GM12878 (cell line): ENCODE results near the gene ROR2. TPM values are rescaled to one million over a fixed set of nuclear protein-coding genes. Genes with fewer than 3 reads are reported as not detected.

Experiments used
- ATAC-seq: fragments of 200-7000 bp; cut with Tn5 transposase; 3 replicates; pipeline ENCODE4 v1.9.1; 2020; ENCODE audit warnings: mild to moderate bottlenecking, moderate library complexity
- BruUV-seq: library from RNA; stranded (reverse); fragments of 400-500 nt; replicated peaks from 2 replicates; lab custom pipeline; 2021; lab: Mats Ljungman, UMichigan
- CTCF ChIA-PET: fragments of 300-600 bp; sonication (Branson Sonifier 250); formaldehyde crosslinking; extraction: SDS; loops from one replicate; lab custom pipeline; 2021; ENCODE audit warnings: inconsistent platforms; lab: Yijun Ruan, JAX
- POLR2A ChIA-PET: fragments of 350-600 bp; formaldehyde crosslinking; extraction: SDS; loops from one replicate; lab custom pipeline; 2021; ENCODE audit warnings: inconsistent platforms; lab: Charles Lee
- RAD21 ChIA-PET: fragments of 300-600 bp; sonication (Branson Sonifier 250); formaldehyde crosslinking; loops from one replicate; lab custom pipeline; 2023; ENCODE audit warnings: antibody characterized with exemption; ENCODE audit not compliant: unreplicated experiment; lab: Charles Lee
- SMC1A ChIA-PET: fragments of 300-600 bp; sonication (Branson Sonifier 250); formaldehyde crosslinking; loops from one replicate; lab custom pipeline; 2023; ENCODE audit not compliant: unreplicated experiment, uncharacterized antibody; lab: Charles Lee
- DNase-seq: peaks from one replicate; pipeline ENCODE4 v3.0.0-alpha.2; 2011; ENCODE audit warnings: low read depth, low spot score
- FAIRE-seq: peaks from 3 replicates; lab custom pipeline; 2011; peaks lifted over from hg19 to GRCh38; lab: Jason Lieb, UNC
- H2AFZ ChIP-seq: 2 replicates; pipeline ENCODE4 v1.6.0; 2011; ENCODE audit warnings: low read depth, low read length, control low read depth; ENCODE audit not compliant: control insufficient read depth
- H3K27ac ChIP-seq: 2 replicates; pipeline ENCODE4 v1.5.1; 2011; ENCODE audit warnings: control low read depth; ENCODE audit not compliant: control insufficient read depth, insufficient read depth
- H3K27me3 ChIP-seq, 2 experiments: replicated peaks in 1 of 2; 2 replicates each; pipeline versions ENCODE4 v1.6.0 to v1.6.1; 2011; ENCODE audit warnings: low read length in 1 of 2; ENCODE audit not compliant: control insufficient read depth in 2 of 2, insufficient read depth in 2 of 2
- H3K36me3 ChIP-seq, 2 experiments: 2 replicates each; pipeline ENCODE4 v1.5.1; 2011; ENCODE audit warnings: low read length in 1 of 2; ENCODE audit not compliant: control insufficient read depth in 2 of 2, insufficient read depth in 2 of 2
- H3K4me1 ChIP-seq: 2 replicates; pipeline ENCODE4 v1.6.1; 2011; ENCODE audit warnings: mild to moderate bottlenecking, low read length, moderate library complexity, mixed read lengths; ENCODE audit not compliant: control insufficient read depth, insufficient read depth
- H3K4me2 ChIP-seq: 2 replicates; pipeline ENCODE4 v1.6.0; 2011; ENCODE audit warnings: control low read depth; ENCODE audit not compliant: control insufficient read depth, insufficient read depth
- H3K4me3 ChIP-seq: fragments of 200-600 bp; sonication (generic); 2 replicates; pipeline ENCODE4 v1.5.1; 2016
- H3K79me2 ChIP-seq: 2 replicates; pipeline ENCODE4 v1.6.0; 2011; ENCODE audit warnings: low read length; ENCODE audit not compliant: control insufficient read depth, insufficient read depth
- H3K9ac ChIP-seq: 2 replicates; pipeline ENCODE4 v1.8.0; 2011; ENCODE audit warnings: low read length, control low read depth, mixed read lengths; ENCODE audit not compliant: control insufficient read depth, insufficient read depth
- H3K9me3 ChIP-seq: replicated peaks from 3 replicates; pipeline ENCODE4 v1.5.1; 2011; ENCODE audit warnings: mild to moderate bottlenecking, low read length; ENCODE audit not compliant: control insufficient read depth, insufficient read depth
- H4K20me1 ChIP-seq: 2 replicates; pipeline ENCODE4 v1.6.0; 2011; ENCODE audit not compliant: control insufficient read depth, insufficient read depth
- BACH1 ChIP-seq: fragments of 450-650 bp; IDR thresholded peaks from 2 replicates; pipeline ENCODE4 v1.6.1; 2017; ENCODE audit warnings: mild to moderate bottlenecking, borderline replicate concordance
- BCL11A ChIP-seq: IDR thresholded peaks from 2 replicates; pipeline ENCODE4 v1.6.1; 2011; ENCODE audit warnings: low read depth, low read length
- CHD2 ChIP-seq: IDR thresholded peaks from 2 replicates; pipeline ENCODE4 v1.6.1; 2011; ENCODE audit warnings: low read depth, low read length, improper control_type of control experiment, borderline replicate concordance
- EGR1 ChIP-seq, 2 experiments: IDR thresholded peaks; 1 replicate in 1 of 2; 2 replicates in 1 of 2; pipeline ENCODE4 v1.6.1; 2011 to 2012; ENCODE audit warnings: low read depth in 2 of 2, low read length in 2 of 2, borderline replicate concordance in 1 of 2, mild to moderate bottlenecking in 1 of 2, moderate library complexity in 1 of 2
- EP300 ChIP-seq, 2 experiments: fragments of 150-350 bp in 1 of 2; IDR thresholded peaks; 2 replicates each; pipeline ENCODE4 v1.6.1; 2011 to 2012; ENCODE audit warnings: low read depth in 2 of 2, low read length in 2 of 2, borderline replicate concordance in 1 of 2, improper control_type of control experiment in 1 of 2, inconsistent platforms in 1 of 2; ENCODE audit not compliant: control insufficient read depth in 1 of 2
- IKZF2 ChIP-seq, 2 experiments: fragments of 450-650 bp; IDR thresholded peaks; 2 replicates each; pipeline ENCODE4 v1.6.1; 2017; ENCODE audit warnings: mild to moderate bottlenecking in 2 of 2, moderate library complexity in 2 of 2
- KDM1A ChIP-seq: fragments of 200-600 bp; sonication (generic); IDR thresholded peaks from 2 replicates; pipeline ENCODE4 v1.6.1; 2016; ENCODE audit warnings: borderline replicate concordance
- MEF2B ChIP-seq: fragments of 450-650 bp; IDR thresholded peaks from 2 replicates; pipeline ENCODE4 v1.6.1; 2018; ENCODE audit warnings: mild to moderate bottlenecking, moderate library complexity; ENCODE audit not compliant: partially characterized antibody, poor library complexity, severe bottlenecking
- MTA2 ChIP-seq: fragments of 450-650 bp; IDR thresholded peaks from 2 replicates; pipeline ENCODE4 v1.6.1; 2016; ENCODE audit warnings: low read depth, mild to moderate bottlenecking, moderate library complexity
- MXI1 ChIP-seq: fragments of 150-350 bp; IDR thresholded peaks from 2 replicates; pipeline ENCODE4 v1.6.1; 2011; ENCODE audit warnings: low read depth, mild to moderate bottlenecking, inconsistent platforms, low read length, improper control_type of control experiment
- PAX5 ChIP-seq: IDR thresholded peaks from 2 replicates; pipeline ENCODE4 v1.6.1; 2011; ENCODE audit warnings: low read depth, low read length, borderline replicate concordance
- SUZ12 ChIP-seq: fragments of 200-600 bp; sonication (generic); IDR thresholded peaks from one replicate; pipeline ENCODE4 v1.6.1; 2018; ENCODE audit warnings: antibody characterized with exemption, mild to moderate bottlenecking; ENCODE audit not compliant: unreplicated experiment
- TCF12 ChIP-seq: IDR thresholded peaks from 2 replicates; pipeline ENCODE4 v1.6.1; 2011; ENCODE audit warnings: low read depth, mild to moderate bottlenecking, low read length
- ZNF384 ChIP-seq: IDR thresholded peaks from 2 replicates; pipeline ENCODE4 v1.6.1; 2012; ENCODE audit warnings: low read depth, mild to moderate bottlenecking, low read length, improper control_type of control experiment, borderline replicate concordance
- ZNF622 ChIP-seq: fragments of 450-650 bp; IDR thresholded peaks from 2 replicates; pipeline ENCODE4 v1.6.1; 2017; ENCODE audit warnings: mild to moderate bottlenecking, inconsistent platforms
- WGBS: methylation state at CpG from one replicate; pipeline ENCODE4 v1.1.6; 2016; ENCODE audit warnings: low lambda C conversion rate; ENCODE audit not compliant: insufficient replicate concordance, insufficient coverage; ENCODE audit errors: missing lambda C conversion rate; 5-methylcytosine and 5-hydroxymethylcytosine counted together
- in situ Hi-C: fragments of 300-500 bp; cut with MboI; formaldehyde crosslinking; loops from 9 replicates; pipeline ENCODE4 v1.14.3; 2018; ENCODE audit warnings: mixed read lengths
- intact Hi-C: fragments of 100-400 bp; cut with micrococcal nuclease; formaldehyde crosslinking; loops from one replicate; pipeline ENCODE4 v1.14.2; 2022; ENCODE audit not compliant: unreplicated experiment
- polyA plus RNA-seq, 11 experiments: library from polyadenylated mRNA; depleted of rRNA in 4 of 11; unstranded in 6 of 11; stranded (reverse) in 5 of 11; fragments of >200 nt; fragmentation: Nextera tagmentation in 4 of 11; fragmentation: Illumina TruSeq in 1 of 11; extraction: Ambion mirVana in 4 of 11; extraction: Trizol in 1 of 11; gene quantifications; 1 replicate in 1 of 11; 2 replicates in 10 of 11; pipeline versions ENCODE4 v1.2.1 to v1.2.3, GENCODE V29; 2011 to 2016; ENCODE audit warnings: inconsistent platforms in 2 of 11, missing spikeins in 2 of 11, low read depth in 1 of 11
- total RNA-seq, 4 experiments: library from RNA; depleted of rRNA in 3 of 4; stranded (reverse); fragments of >200 nt in 3 of 4; fragmentation: Illumina TruSeq in 1 of 4; extraction: Trizol in 1 of 4; gene quantifications; 2 replicates each; pipeline versions ENCODE4 v1.2.1 to v1.2.3, GENCODE V29; 2013 to 2021
- TF ChIP-seq, protein P1 (sequence below): fragments of 450-650 bp; IDR thresholded peaks from 2 replicates; pipeline ENCODE4 v1.6.1; 2017; ENCODE audit warnings: antibody characterized with exemption, mild to moderate bottlenecking, moderate library complexity
- TF ChIP-seq, protein P2 (sequence below): fragments of 450-650 bp; IDR thresholded peaks from 2 replicates; pipeline ENCODE4 v1.6.1; 2017; ENCODE audit warnings: low read depth, mild to moderate bottlenecking, moderate library complexity

ROR2 gene
- total and polyA plus RNA-seq, 10 of the 15 experiments (the other 5 are each of a cell fraction or from before 2014, with no cell fraction given): 0.03 to 0.05 TPM; not detected in 8

DNA sequence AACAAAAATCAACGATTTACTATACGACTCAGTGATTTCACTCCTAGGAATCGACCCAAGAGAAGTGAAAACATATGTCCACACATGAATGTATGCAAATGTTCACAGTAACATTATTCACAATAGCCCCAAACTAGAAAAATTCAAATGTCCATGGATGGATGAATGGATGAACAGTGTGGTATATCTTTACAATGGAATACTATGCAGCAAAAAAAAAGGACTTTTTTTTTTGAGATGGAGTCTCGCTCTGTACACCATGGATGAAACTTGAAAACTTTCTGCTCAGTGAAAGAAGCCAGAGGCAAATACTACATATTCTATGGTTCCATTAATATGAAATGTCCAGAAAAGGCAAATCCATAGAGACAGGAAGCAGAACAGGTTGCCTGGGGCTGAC lies 233.8 kb downstream of the ROR2 start (continued):
- TF ChIP-seq, protein P1, sequence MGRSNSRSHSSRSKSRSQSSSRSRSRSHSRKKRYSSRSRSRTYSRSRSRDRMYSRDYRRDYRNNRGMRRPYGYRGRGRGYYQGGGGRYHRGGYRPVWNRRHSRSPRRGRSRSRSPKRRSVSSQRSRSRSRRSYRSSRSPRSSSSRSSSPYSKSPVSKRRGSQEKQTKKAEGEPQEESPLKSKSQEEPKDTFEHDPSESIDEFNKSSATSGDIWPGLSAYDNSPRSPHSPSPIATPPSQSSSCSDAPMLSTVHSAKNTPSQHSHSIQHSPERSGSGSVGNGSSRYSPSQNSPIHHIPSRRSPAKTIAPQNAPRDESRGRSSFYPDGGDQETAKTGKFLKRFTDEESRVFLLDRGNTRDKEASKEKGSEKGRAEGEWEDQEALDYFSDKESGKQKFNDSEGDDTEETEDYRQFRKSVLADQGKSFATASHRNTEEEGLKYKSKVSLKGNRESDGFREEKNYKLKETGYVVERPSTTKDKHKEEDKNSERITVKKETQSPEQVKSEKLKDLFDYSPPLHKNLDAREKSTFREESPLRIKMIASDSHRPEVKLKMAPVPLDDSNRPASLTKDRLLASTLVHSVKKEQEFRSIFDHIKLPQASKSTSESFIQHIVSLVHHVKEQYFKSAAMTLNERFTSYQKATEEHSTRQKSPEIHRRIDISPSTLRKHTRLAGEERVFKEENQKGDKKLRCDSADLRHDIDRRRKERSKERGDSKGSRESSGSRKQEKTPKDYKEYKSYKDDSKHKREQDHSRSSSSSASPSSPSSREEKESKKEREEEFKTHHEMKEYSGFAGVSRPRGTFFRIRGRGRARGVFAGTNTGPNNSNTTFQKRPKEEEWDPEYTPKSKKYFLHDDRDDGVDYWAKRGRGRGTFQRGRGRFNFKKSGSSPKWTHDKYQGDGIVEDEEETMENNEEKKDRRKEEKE: no peak
- TF ChIP-seq ZNF384: no peak
- TF ChIP-seq KDM1A: no peak
- no peak for TF ChIP-seq ZNF622
- TF ChIP-seq BACH1: no peak
- TF ChIP-seq EGR1 (IDR thresholded peaks at IDR 0.05; ENCODE audit: borderline replicate concordance in 1 of 2, low read depth in 2 of 2, low read length in 2 of 2): no peak
- TF ChIP-seq, all 136 proteins: peak for 0

DNA sequence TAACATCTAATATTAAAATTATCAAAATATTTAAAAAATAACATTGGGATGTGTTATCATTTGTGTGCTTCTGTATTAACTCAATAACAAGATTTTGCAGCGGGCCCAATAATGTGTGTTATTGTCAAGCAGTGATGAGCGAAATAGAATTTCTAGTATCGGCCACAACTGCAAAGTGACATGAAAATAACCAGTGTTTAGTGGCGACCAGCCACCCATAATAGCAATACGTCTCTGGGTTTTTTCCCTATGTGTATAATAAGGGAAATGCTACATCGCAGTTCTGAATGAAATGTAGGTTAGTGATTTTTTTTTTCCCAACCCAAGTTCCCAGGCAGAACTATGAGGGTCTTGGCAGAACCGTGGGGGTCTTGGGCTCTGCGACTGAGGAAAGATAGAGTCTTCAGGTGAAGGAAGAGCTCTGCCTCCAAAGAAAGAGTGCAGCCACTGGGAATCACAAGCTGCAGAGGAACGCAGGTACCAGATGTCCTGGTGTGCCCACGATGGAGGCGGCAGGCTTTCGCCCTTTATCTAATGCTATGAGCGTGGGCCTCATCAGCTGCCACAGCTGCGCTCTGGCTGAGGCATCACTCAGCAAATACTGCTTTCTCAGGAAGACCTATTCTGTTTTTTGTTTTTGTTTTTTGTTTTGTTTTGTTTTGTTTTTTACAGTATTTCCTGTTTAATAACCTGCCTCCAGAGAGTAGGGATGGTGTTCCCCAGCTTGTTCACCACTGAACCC lies 235.0 kb downstream of the ROR2 start:
- ChIA-PET RAD21 (interaction anchor here (0.6 to 0.7 kb wide), 2 partner anchors 104 to 802 kb away, joined by 3 to 4 read pairs; no protein-coding TSS in a partner anchor), SMC1A (no interaction called here), POLR2A (no interaction called here), CTCF (no interaction called here)
- DNase-seq (no peak), FAIRE-seq (no peak), ATAC-seq (peak; percentile 58)
- Histone ChIP-seq H2AFZ (no peak overlapping the region), H4K20me1 (no peaks in the 10 kb centered on the region), H3K27me3 (peaks cover 0 to 3% of the 10 kb centered on the region in 2 experiments; a peak in 2 of 4 replicates), H3K9me3 (peaks cover 2% of the 10 kb centered on the region; the same call in 2 of the 3 replicates), H3K4me2 (peak overlapping the region; percentile 61; the same call in 1 of the 2 replicates), H3K79me2 (no peaks in the 10 kb centered on the region), H3K36me3 (no peaks in the 10 kb centered on the region), H3K4me1 (peaks cover 15% of the 10 kb centered on the region), H3K9ac (no peak overlapping the region), H3K4me3 (no peak overlapping the region), H3K27ac (no peak overlapping the region)
- intact Hi-C loops (no loop called here), in situ Hi-C loops (no loop called here)
- no TSS peak for BruUV-seq
- WGBS: 58% methylated on average over 14 of the region's 14 CpGs
- TF ChIP-seq CHD2 (peak; percentile 31; the same call in 1 of the 2 replicates), IKZF2 (IDR thresholded peaks at IDR 0.05) (peak in 1 of 2 experiments; percentile 33; a peak in 1 of 4 replicates), PAX5 (peak; percentile 36; the same call in 1 of the 2 replicates), TCF12 (peak; percentile 28; the same call in 1 of the 2 replicates), MTA2 (peak; percentile 57; the same call in 1 of the 2 replicates), EGR1 (IDR thresholded peaks at IDR 0.05; ENCODE audit: borderline replicate concordance in 1 of 2, low read depth in 2 of 2, low read length in 2 of 2) (no peak), MXI1 (peak; percentile 39; the same call in 1 of the 2 replicates), BCL11A (peak; percentile 62; the same call in 1 of the 2 replicates), EP300 (IDR thresholded peaks at IDR 0.05; ENCODE audit: borderline replicate concordance in 1 of 2, control insufficient read depth in 1 of 2, low read depth in 2 of 2, low read length in 2 of 2) (peak; percentile 42 to 87; a peak in 3 of 4 replicates), SUZ12 (no peak), MEF2B (peak; percentile 41)
- TF ChIP-seq, protein P2, sequence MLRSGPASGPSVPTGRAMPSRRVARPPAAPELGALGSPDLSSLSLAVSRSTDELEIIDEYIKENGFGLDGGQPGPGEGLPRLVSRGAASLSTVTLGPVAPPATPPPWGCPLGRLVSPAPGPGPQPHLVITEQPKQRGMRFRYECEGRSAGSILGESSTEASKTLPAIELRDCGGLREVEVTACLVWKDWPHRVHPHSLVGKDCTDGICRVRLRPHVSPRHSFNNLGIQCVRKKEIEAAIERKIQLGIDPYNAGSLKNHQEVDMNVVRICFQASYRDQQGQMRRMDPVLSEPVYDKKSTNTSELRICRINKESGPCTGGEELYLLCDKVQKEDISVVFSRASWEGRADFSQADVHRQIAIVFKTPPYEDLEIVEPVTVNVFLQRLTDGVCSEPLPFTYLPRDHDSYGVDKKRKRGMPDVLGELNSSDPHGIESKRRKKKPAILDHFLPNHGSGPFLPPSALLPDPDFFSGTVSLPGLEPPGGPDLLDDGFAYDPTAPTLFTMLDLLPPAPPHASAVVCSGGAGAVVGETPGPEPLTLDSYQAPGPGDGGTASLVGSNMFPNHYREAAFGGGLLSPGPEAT: 0 out of 2 replicates have a peak, but pooled peaks have one; percentile 16
